ENCODE measurements around the gene ALMS1. TPM values are rescaled to one million over a fixed set of nuclear protein-coding genes. Genes with fewer than 3 reads are reported as not detected.

Gene ALMS1
- total and polyA plus RNA-seq, 4 donors, result 7.2 to 58.0 (median 20.5) TPM

DNA sequence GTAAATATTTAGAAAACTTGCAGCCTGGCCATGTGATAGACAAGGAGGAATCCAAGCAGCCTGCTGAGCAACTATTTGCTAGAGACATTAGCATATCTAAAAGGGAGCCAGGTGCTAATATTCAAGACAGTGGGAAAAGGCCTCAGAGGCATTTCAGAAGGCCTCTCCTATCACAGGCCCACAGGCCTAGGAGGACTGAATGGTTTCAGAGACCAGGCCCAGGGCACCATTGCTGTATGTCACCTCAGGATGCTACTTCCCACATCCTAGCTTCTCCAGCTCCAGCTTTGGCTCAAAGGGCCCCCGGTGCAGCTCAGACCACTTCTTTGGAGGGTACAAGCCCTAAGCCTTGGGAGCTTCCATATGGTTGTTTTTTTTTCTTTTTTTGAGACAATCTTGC is 252.8 kb downstream of the ALMS1 start:
- H3K4me3 ChIP-seq, result no peak overlapping the region
- H3K9me3 ChIP-seq (ENCODE audit: control insufficient read depth in 4 of 4, insufficient read depth in 3 of 4, low read length in 3 of 4), result peaks cover 0 to 4% (median 2%) of the 10 kb centered on the region in 4 donors
- ATAC-seq (ENCODE audit: insufficient read depth, low FRiP score) (no peak), DNase-seq (no peak)
- H3K9ac ChIP-seq (ENCODE audit: insufficient read depth in 1 of 2, low read length in 2 of 2), result no peak overlapping the region
- WGBS, 2 donors, result 97 to 100% methylated on average over 1 of the region's 1 CpG
- no peaks in the 10 kb centered on the region for H3K27me3 ChIP-seq (ENCODE audit: control insufficient read depth in 3 of 3, insufficient read depth in 3 of 3, low read length in 2 of 3)
- peaks cover 0 to 27% (median 13%) of the 10 kb centered on the region in 5 donors for H3K4me1 ChIP-seq (ENCODE audit: control insufficient read depth in 5 of 5, insufficient read depth in 5 of 5, low read length in 5 of 5)
- no peak for TF ChIP-seq CTCF (IDR thresholded peaks at IDR 0.05; ENCODE audit: control extremely low read depth, extremely low read depth)
- H3K27ac ChIP-seq (ENCODE audit: low read depth in 1 of 2, low read length in 1 of 2), result no peak overlapping the region
- no peaks in the 10 kb centered on the region for H3K36me3 ChIP-seq (ENCODE audit: control insufficient read depth in 4 of 4, insufficient read depth in 4 of 4, low read length in 4 of 4)

GRCh38 chr2:73640511-73640911 is 254.9 kb downstream of the ALMS1 start:
- Histone ChIP-seq H3K9me3 (ENCODE audit: control insufficient read depth in 4 of 4, insufficient read depth in 3 of 4, low read length in 3 of 4) (peaks cover 0 to 4% (median 2%) of the 10 kb centered on the region in 4 donors), H3K27ac (ENCODE audit: low read depth in 1 of 2, low read length in 1 of 2) (no peak overlapping the region), H3K4me1 (ENCODE audit: control insufficient read depth in 5 of 5, insufficient read depth in 5 of 5, low read length in 5 of 5) (peaks cover 0 to 27% (median 13%) of the 10 kb centered on the region in 5 donors), H3K9ac (ENCODE audit: insufficient read depth in 1 of 2, low read length in 2 of 2) (peak overlapping the region in 1 of 2 donors; percentile 3), H3K27me3 (ENCODE audit: control insufficient read depth in 3 of 3, insufficient read depth in 3 of 3, low read length in 2 of 3) (no peaks in the 10 kb centered on the region), H3K4me3 (no peak overlapping the region), H3K36me3 (ENCODE audit: control insufficient read depth in 4 of 4, insufficient read depth in 4 of 4, low read length in 4 of 4) (no peaks in the 10 kb centered on the region)
- WGBS, 2 donors, result 14 to 22% methylated on average over 1 of the region's 1 CpG
- no peak for TF ChIP-seq CTCF (IDR thresholded peaks at IDR 0.05; ENCODE audit: control extremely low read depth, extremely low read depth)
- peak; percentile 56 to 93 (median 88) for DNase-seq
- no peak for ATAC-seq (ENCODE audit: insufficient read depth, low FRiP score)

- Histone ChIP-seq H3K27me3 (ENCODE audit: control insufficient read depth in 3 of 3, insufficient read depth in 3 of 3, low read length in 2 of 3) (no peaks in the 10 kb centered on the region), H3K4me1 (ENCODE audit: control insufficient read depth in 5 of 5, insufficient read depth in 5 of 5, low read length in 5 of 5) (peaks cover 0 to 27% (median 13%) of the 10 kb centered on the region in 5 donors), H3K27ac (ENCODE audit: low read depth in 1 of 2, low read length in 1 of 2) (no peak overlapping the region), H3K9me3 (ENCODE audit: control insufficient read depth in 4 of 4, insufficient read depth in 3 of 4, low read length in 3 of 4) (peaks cover 0 to 4% (median 2%) of the 10 kb centered on the region in 4 donors), H3K36me3 (ENCODE audit: control insufficient read depth in 4 of 4, insufficient read depth in 4 of 4, low read length in 4 of 4) (no peaks in the 10 kb centered on the region), H3K9ac (ENCODE audit: insufficient read depth in 1 of 2, low read length in 2 of 2) (no peak overlapping the region), H3K4me3 (no peak overlapping the region)
- TF ChIP-seq CTCF (IDR thresholded peaks at IDR 0.05; ENCODE audit: control extremely low read depth, extremely low read depth), result no peak
- ATAC-seq (ENCODE audit: insufficient read depth, low FRiP score) (no peak), DNase-seq (no peak)
- WGBS, 2 donors, result 89 to 93% methylated on average over 19 of the region's 19 CpGs
These were observed 255.5 kb downstream of the ALMS1 start for GRCh38 chr2:73640946-73641766.
